OCI-LY3 (cell line): ENCODE measurements around the gene LRRC3B.

Experiments used
- EZH2phosphoT487 ChIP-seq: fragments of 200-600 bp; shearing (Covaris generic); IDR thresholded peaks from 2 replicates; pipeline ENCODE4 v1.6.1; 2018; ENCODE audit warnings: antibody characterized with exemption, mixed run types, low read depth
- TF ChIP-seq, protein P1 (sequence below): fragments of 200-600, 300-600 bp; sonication (generic); IDR thresholded peaks from 2 replicates; pipeline ENCODE4 v1.5.1; 2014; ENCODE audit warnings: antibody characterized with exemption, low read length, low read depth

DNA sequence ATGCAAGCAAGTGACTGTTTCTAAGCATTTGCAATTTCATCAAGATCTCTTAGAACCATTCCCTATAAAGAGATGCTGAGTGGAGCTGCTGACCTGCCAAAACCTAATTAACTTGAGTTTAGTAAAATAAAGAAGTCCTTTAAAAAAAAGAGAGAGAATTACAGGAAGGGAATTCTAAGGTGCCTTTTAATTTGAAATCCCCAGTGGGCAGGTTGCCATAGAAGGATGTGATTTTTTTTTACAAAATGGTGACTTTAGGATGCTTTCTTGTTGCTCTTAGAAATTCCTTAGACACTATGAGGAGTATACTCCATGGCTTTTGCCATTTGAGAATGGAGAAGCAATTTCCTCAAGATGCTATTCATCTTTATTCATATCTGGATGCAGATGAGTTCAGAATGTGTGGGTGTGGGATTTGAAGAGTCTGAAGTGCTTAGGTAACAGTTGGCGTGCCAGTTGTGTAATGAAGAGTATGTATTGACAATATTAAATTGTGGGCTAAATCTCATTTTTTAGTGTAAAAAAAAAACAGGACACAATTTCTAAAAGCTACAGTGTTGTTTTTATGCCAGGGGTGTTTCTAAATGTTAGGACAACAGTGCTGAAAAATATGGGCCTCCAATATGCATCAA lies 13.6 kb downstream of the LRRC3B start:
- TF ChIP-seq, protein P1, sequence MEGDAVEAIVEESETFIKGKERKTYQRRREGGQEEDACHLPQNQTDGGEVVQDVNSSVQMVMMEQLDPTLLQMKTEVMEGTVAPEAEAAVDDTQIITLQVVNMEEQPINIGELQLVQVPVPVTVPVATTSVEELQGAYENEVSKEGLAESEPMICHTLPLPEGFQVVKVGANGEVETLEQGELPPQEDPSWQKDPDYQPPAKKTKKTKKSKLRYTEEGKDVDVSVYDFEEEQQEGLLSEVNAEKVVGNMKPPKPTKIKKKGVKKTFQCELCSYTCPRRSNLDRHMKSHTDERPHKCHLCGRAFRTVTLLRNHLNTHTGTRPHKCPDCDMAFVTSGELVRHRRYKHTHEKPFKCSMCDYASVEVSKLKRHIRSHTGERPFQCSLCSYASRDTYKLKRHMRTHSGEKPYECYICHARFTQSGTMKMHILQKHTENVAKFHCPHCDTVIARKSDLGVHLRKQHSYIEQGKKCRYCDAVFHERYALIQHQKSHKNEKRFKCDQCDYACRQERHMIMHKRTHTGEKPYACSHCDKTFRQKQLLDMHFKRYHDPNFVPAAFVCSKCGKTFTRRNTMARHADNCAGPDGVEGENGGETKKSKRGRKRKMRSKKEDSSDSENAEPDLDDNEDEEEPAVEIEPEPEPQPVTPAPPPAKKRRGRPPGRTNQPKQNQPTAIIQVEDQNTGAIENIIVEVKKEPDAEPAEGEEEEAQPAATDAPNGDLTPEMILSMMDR: no peak
- TF ChIP-seq EZH2phosphoT487: no peak
